Sigmoid colon (tissue), 7 donors: ENCODE results near the gene FATE1. TPM values are rescaled to one million over a fixed set of nuclear protein-coding genes. Genes with fewer than 3 reads are reported as not detected.

Experiments used
- DNase-seq: peaks from one replicate; pipeline ENCODE4 v3.0.0-alpha.2; 2019
- H3K27ac ChIP-seq, 4 donors: fragments of 200-600 bp; sonication (generic); one replicate each; pipeline ENCODE4 v1.5.1; 2016 to 2019; ENCODE audit warnings: mild to moderate bottlenecking in 1 of 4
- H3K27me3 ChIP-seq, 3 donors: fragments of 200-600 bp; sonication (generic); one replicate each; pipeline ENCODE4 v1.5.1; 2019; ENCODE audit warnings: mild to moderate bottlenecking in 1 of 3
- H3K36me3 ChIP-seq, 4 donors: fragments of 200-600 bp; sonication (generic); one replicate each; pipeline ENCODE4 v1.5.1; 2016 to 2019
- H3K4me1 ChIP-seq, 4 donors: fragments of 200-600 bp; sonication (generic); one replicate each; pipeline ENCODE4 v1.5.1; 2017 to 2019
- H3K4me3 ChIP-seq, 4 donors: fragments of 200-600 bp; sonication (generic); one replicate each; pipeline ENCODE4 v1.5.1; 2017 to 2019; ENCODE audit warnings: mild to moderate bottlenecking in 2 of 4, moderate library complexity in 1 of 4
- H3K9me3 ChIP-seq, 4 donors: fragments of 200-600 bp in 3 of 4; sonication (generic) in 3 of 4; one replicate each; pipeline versions ENCODE4 v1.5.1 to v1.6.1; 2013 to 2019
- EP300 ChIP-seq, 4 donors: sonication (generic); formaldehyde crosslinking; IDR thresholded peaks; one replicate each; pipeline ENCODE4 v1.6.1; 2017; ENCODE audit warnings: antibody characterized with exemption in 4 of 4
- POLR2A ChIP-seq, 2 donors: fragments of 450-650 bp; IDR thresholded peaks; one replicate each; pipeline ENCODE4 v1.6.1; 2016; ENCODE audit warnings: antibody characterized with exemption in 2 of 2, mild to moderate bottlenecking in 2 of 2, moderate library complexity in 2 of 2
- POLR2AphosphoS5 ChIP-seq, 4 donors: sonication (generic); formaldehyde crosslinking; IDR thresholded peaks; one replicate each; pipeline ENCODE4 v1.6.1; 2017; ENCODE audit warnings: antibody characterized with exemption in 4 of 4
- WGBS, 2 donors: extraction: QIAGEN DNeasy Blood & Tissue Kit; methylation state at CpG; one replicate each; pipeline ENCODE4 v1.1.7; 2013; 5-methylcytosine and 5-hydroxymethylcytosine counted together
- intact Hi-C: fragments of 100-400 bp; cut with DNase I; formaldehyde crosslinking; loops from one replicate; pipeline ENCODE4 v1.15.1; 2023
- polyA plus RNA-seq, 3 donors: library from polyadenylated mRNA; stranded (reverse); fragments of 200-250 nt; gene quantifications; one replicate each; pipeline ENCODE4 v1.2.3, GENCODE V29; 2013
- total RNA-seq, 4 donors: library from RNA; depleted of rRNA; stranded (reverse); fragments of >200 nt; gene quantifications; one replicate each; pipeline ENCODE4 v1.1.0, GENCODE V29; 2016
- TF ChIP-seq, protein P1 (sequence below), 4 experiments: fragments of 450-650 bp in 3 of 4; fragments of 200-600 bp in 1 of 4; IDR thresholded peaks; one replicate each; pipeline ENCODE4 v1.5.1; 2016 to 2019; ENCODE audit warnings: antibody characterized with exemption in 4 of 4, mild to moderate bottlenecking in 3 of 4, moderate library complexity in 2 of 4
- donor health status: healthy with polysubstance abuse.
- donor health status: Bipolar disorder and iron deficiency.
- donor health status: healthy.

FATE1 gene, protein sequence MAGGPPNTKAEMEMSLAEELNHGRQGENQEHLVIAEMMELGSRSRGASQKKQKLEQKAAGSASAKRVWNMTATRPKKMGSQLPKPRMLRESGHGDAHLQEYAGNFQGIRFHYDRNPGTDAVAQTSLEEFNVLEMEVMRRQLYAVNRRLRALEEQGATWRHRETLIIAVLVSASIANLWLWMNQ
- total RNA-seq (not detected), polyA plus RNA-seq (under 1 TPM in 1 of 3 donors, not detected in 2; 0.06 TPM)

DNA sequence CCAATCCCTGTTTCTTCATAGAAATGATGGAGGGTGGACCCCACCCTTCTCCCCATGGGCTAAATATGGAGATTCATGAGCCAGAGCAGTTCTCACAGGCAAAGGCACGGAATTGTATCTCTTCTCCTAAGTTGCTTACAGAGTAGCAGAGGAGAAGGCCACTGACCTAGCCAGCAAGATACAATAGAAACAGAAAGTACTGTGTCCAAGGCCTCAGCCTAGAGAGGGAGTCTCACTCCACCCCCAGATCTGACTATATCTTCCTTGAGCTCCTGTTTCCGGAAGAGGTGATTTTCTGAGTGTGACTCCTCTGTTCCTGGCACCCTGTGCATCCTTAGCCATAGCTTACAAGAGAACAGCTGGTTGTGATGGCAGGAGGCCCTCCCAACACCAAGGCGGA is at the start of gene FATE1:
Gene FATE1 (plus strand): TSS at position 284 of the 400 bp plus-strand sequence. CDS start 85 bp downstream, at position 369.
- intact Hi-C loops = no loop called here
- TF ChIP-seq EP300 (IDR thresholded peaks at IDR 0.05) (no peak), POLR2AphosphoS5 (IDR thresholded peaks at IDR 0.05) (no peak), POLR2A (IDR thresholded peaks at IDR 0.05) (no peak)
- TF ChIP-seq, protein P1, sequence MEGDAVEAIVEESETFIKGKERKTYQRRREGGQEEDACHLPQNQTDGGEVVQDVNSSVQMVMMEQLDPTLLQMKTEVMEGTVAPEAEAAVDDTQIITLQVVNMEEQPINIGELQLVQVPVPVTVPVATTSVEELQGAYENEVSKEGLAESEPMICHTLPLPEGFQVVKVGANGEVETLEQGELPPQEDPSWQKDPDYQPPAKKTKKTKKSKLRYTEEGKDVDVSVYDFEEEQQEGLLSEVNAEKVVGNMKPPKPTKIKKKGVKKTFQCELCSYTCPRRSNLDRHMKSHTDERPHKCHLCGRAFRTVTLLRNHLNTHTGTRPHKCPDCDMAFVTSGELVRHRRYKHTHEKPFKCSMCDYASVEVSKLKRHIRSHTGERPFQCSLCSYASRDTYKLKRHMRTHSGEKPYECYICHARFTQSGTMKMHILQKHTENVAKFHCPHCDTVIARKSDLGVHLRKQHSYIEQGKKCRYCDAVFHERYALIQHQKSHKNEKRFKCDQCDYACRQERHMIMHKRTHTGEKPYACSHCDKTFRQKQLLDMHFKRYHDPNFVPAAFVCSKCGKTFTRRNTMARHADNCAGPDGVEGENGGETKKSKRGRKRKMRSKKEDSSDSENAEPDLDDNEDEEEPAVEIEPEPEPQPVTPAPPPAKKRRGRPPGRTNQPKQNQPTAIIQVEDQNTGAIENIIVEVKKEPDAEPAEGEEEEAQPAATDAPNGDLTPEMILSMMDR (IDR thresholded peaks at IDR 0.05) = no peak
- H3K27ac ChIP-seq = no peak within 1 kb of the TSS
- peak; percentile 7 for DNase-seq
- 74 to 79% methylated on average over 3 of the region's 3 CpGs for WGBS, 2 donors
- H3K4me1 ChIP-seq = no peaks in the 10 kb centered on the region
- no peaks in the 10 kb centered on the region for H3K27me3 ChIP-seq
- H3K9me3 ChIP-seq = no peaks in the 10 kb centered on the region
- no peaks in the 10 kb centered on the region for H3K36me3 ChIP-seq
- H3K4me3 ChIP-seq = no peak within 1 kb of the TSS

DNA sequence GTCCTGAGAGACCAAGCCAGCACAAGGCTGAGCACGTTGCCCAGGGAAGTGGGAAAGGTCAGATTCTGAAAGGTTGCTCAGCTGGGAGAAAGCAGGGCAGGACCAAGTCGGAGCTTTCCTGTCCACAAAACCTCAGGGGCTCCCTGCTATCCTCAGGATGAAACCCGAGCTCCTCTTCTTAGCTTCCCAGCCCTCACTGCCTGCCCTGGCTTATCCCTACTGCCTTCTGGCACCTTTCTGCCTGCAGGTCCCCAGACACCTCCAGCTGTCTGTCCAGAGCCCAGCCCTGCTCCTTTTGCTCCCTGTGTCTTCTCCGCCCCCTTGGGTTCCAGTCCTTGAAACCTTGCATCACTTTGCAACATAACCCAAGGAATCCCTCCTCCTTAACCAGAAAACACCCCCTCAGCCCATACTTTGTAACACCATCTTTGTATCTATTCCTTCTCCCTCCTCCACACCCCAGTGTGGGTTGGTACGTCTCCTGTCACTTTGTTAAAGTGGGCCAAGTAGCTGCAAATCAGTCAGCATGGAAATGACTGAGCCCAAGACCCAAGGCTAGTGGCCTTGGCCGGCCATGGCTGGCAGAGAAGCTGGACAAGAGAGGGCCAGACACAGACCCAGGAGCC is 40.6 kb upstream of the FATE1 start:
- DNase-seq = no peak
- no peak overlapping the region for H3K27ac ChIP-seq
- H3K9me3 ChIP-seq = no peaks in the 10 kb centered on the region
- no peaks in the 10 kb centered on the region for H3K4me1 ChIP-seq
- H3K27me3 ChIP-seq = no peaks in the 10 kb centered on the region
- 54 to 68% methylated on average over 6 of the region's 6 CpGs for WGBS, 2 donors
- intact Hi-C loops = no loop called here
- TF ChIP-seq POLR2A (IDR thresholded peaks at IDR 0.05) = no peak
- TF ChIP-seq, protein P1 (IDR thresholded peaks at IDR 0.05) = no peak
- TF ChIP-seq EP300 (IDR thresholded peaks at IDR 0.05) = no peak
- TF ChIP-seq POLR2AphosphoS5 (IDR thresholded peaks at IDR 0.05) = no peak
- no peaks in the 10 kb centered on the region for H3K36me3 ChIP-seq
- no peak overlapping the region for H3K4me3 ChIP-seq

DNA sequence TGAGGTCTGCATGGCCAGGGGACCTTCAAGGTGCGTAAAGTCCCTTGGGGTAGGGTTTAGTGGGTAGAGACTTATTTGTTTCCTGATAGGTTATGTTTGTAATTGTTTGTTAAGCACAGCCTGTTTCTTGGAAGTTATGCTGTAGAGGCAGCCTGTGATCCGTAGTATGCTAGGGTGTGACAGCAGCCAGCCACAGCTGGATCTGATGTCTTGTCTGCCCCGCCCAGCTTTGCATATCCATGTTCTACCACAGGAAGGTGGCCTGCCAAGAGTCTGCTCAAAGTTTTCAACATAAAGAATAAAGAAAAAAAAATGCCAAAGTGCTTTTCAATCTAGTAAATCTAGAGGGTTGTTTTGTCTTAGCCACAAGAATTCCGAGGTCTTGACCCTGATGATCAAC is 39.6 kb upstream of the FATE1 start:
- intact Hi-C loops = no loop called here
- no peaks in the 10 kb centered on the region for H3K4me1 ChIP-seq
- H3K9me3 ChIP-seq = no peaks in the 10 kb centered on the region
- no peaks in the 10 kb centered on the region for H3K27me3 ChIP-seq
- 37 to 80% methylated on average over 4 of the region's 4 CpGs for WGBS, 2 donors
- H3K36me3 ChIP-seq = no peaks in the 10 kb centered on the region
- no peak for DNase-seq
- no peak overlapping the region for H3K27ac ChIP-seq
- H3K4me3 ChIP-seq = no peak overlapping the region
- TF ChIP-seq POLR2A (IDR thresholded peaks at IDR 0.05) = no peak
- TF ChIP-seq, protein P1 (IDR thresholded peaks at IDR 0.05) = no peak
- TF ChIP-seq POLR2AphosphoS5 (IDR thresholded peaks at IDR 0.05) = no peak
- no peak for TF ChIP-seq EP300 (IDR thresholded peaks at IDR 0.05)

DNA sequence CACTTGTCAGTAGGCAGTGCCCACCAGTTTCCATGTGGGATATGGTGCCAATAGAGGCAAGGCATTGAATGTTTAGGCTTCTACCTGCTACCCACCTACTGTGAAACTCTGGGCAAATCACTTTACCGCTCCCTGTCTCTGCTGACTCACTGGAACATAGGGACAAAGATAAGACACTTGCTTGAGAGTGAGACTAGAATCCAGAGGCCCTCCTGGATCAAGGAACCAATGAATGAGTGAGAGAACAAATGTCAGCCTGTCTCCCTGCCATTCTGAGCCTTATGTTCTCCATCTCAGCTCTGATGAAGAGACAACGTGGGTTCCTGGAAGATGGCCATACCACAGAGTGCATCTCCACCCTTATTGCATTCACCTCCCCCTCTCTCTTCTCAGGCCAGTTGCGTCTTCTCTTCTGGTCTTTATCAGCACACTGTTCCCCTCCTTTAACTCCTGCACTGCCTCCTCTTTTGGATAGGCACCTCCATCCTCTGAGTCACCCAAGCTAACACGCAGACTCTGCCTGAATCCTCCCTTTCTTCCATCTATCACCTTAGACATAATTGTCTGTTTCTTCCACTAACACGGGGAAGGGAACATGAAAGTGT is 35.9 kb upstream of the FATE1 start:
- H3K27ac ChIP-seq = no peak overlapping the region
- WGBS, 2 donors = 71 to 73% methylated on average over 5 of the region's 5 CpGs
- no peaks in the 10 kb centered on the region for H3K9me3 ChIP-seq
- no peak overlapping the region for H3K4me3 ChIP-seq
- intact Hi-C loops = loop anchor here (1.0 kb wide), 1 partner anchor 529 kb away; no protein-coding TSS in a partner anchor
- TF ChIP-seq POLR2A (IDR thresholded peaks at IDR 0.05) = no peak
- TF ChIP-seq, protein P1 (IDR thresholded peaks at IDR 0.05) = no peak
- no peak for TF ChIP-seq EP300 (IDR thresholded peaks at IDR 0.05)
- TF ChIP-seq POLR2AphosphoS5 (IDR thresholded peaks at IDR 0.05) = no peak
- no peak for DNase-seq
- H3K36me3 ChIP-seq = no peaks in the 10 kb centered on the region
- H3K4me1 ChIP-seq = no peaks in the 10 kb centered on the region
- H3K27me3 ChIP-seq = peaks cover 0 to 4% (median 0%) of the 10 kb centered on the region in 3 donors
